ENCODE data around the gene TAF5L.
"Not testable (repeated sequence)": the region's sequence is repeated elsewhere in the genome, so short reads cannot be mapped to it uniquely, and the experiment has no call there.

Gene TAF5L

DNA sequence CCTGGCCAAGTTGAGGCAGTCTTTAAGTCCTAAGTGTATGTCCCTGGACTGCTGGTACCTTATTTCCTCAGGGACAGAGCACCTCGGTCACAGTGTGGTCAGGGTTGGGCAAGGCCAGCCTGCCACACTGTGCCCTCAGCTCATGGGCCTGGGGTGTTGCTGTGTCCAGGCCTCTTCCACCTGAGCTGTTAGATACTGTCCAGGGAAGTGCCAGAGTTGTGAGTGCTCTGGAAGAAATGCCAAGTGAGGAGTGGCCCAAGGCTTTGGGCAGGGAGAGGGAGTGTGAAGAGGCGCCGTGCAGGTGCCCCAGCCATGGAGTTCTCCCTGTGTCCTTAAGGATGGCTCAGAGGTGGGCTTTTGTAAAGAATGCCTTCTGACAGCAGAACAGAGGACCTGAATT, 15.4 kb upstream of the TAF5L start:
- no peak for DNase-seq

DNA sequence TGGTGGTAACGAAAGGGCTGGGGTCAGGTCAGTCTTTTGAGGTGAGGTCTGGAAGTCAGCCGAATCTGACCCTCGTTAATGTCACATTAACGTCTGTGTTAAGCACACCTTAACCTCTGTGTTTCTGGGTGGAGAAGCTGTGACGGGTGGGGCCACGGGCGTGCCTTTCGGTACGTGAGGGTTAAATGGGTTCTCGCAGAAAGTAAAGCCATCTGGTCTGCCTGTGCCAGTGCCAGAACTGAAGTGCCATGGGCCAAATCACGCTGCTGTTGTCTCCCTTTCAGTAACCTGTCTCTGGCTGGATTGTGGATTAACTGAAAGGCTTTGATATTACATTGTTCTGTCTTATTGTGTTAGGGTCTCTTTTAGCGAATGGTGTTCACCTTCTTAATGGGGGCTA, 14.5 kb upstream of the TAF5L start:
- no peak for DNase-seq

DNA sequence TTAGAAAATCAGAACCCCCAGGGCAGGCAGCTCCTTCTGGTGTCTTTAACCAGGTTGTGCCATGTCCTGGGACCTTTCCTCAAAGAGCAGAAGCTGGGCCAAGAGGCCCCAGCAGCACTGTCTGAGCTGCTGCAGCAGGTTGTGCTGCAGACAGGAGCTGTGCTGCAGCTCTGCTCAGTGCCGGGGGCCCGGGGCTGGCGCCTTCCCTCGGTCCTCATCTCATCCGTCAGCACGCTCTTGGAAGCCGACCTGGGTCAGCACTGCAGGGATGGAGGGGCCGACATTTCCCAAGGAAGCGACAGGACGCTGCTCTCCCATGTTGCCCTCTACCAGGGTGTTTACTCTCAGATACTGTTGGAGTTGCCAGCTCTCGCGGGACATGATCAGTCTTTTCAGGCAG, 11.8 kb upstream of the TAF5L start:
- no peak for DNase-seq

DNA sequence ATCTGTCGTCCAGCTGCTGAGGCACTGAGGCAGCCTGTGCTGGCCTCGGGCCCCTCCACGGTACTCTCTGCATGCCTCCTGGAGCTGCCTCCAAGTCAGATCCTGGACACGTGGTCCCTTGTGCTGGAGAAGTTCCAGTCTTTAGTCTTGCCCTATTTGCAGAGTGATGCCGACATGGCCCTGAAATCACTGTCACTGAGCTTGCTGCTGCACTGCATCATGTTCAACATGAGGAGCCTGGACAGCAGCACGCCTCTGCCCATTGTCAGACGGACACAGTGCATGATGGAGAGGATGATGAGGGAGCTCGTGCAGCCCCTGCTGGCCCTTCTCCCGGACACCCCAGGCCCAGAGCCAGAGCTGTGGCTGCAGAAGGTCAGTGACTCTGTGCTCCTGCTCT, 10.1 kb upstream of the TAF5L start:
- no peak for DNase-seq

DNA sequence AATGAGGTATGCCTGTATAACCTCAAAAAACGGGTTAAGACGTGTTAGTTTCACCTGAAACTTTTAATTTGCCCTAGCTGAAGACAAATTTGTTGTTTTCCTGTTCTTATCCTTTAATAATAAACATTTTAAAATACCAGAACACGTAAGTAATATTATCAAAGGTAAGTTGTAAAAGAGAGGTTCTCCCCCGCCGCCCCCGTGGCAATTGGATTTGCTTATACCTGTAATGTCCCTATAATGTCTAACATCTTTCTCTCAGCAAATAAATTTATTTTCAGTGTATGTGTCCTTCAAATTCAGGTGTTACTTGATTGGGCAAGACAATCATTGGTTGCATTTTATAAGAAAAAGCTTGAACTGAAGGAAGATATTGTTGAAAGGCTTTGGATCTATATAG, 6.0 kb upstream of the TAF5L start:
- no peak for DNase-seq

DNA sequence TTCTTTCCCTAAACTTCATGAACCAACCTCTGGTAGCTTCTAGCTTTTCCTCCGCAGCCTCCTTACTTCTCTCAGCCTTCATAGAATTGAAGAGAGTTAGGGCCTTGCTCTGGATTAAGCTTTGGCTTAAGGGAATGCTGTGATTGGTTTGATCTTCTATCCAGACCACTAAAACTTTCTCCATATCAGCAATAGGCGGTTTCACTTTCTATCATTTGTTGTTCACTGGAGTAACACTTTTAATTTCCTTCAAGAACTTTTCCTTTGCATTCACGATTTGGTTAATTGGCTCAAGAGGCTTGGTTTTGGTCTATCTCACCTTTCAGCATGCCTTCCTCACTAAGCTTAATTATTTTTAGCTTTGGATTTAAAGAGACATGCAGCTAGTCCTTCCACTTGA, 5.2 kb upstream of the TAF5L start:
- DNase-seq, result no peak

DNA sequence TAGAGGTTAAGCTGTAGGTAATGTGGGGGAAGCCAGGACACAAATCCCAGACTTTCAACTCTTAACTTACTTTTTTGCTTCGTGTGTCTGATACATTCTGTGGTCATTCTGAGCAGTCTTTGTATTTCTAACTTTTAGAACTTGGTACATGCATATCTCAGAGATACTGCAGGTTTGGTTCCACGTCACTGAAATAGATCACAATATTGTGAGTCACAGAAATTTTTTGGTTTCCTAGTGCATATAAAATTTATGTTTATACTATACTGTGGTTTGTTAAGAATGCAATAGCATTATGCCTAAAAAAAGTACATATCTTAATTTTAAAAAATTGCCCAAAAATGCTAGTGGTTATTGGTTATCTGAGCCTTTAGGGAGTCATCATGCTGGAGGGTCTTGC, 3.3 kb upstream of the TAF5L start:
- no peak for DNase-seq

DNA sequence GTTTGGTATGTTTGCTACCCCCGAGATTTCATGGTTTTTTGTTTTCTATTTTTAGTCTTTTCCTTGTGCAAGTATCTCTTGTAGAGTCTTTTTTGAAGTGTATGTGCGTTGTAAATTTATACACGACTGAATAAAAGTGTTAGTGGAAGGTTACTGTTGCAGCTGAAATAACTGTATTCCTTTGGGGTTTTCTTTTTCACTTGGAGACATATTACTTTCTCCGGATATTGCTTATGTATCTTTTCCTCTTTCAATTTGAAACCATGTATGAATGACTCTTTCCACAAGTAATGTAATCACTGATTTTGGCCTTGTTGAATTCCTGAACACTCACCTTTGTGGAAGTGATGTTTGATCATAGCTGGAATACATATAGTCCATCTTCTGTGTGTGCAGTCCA, 1.1 kb upstream of the TAF5L start:
- DNase-seq, result no peak

DNA sequence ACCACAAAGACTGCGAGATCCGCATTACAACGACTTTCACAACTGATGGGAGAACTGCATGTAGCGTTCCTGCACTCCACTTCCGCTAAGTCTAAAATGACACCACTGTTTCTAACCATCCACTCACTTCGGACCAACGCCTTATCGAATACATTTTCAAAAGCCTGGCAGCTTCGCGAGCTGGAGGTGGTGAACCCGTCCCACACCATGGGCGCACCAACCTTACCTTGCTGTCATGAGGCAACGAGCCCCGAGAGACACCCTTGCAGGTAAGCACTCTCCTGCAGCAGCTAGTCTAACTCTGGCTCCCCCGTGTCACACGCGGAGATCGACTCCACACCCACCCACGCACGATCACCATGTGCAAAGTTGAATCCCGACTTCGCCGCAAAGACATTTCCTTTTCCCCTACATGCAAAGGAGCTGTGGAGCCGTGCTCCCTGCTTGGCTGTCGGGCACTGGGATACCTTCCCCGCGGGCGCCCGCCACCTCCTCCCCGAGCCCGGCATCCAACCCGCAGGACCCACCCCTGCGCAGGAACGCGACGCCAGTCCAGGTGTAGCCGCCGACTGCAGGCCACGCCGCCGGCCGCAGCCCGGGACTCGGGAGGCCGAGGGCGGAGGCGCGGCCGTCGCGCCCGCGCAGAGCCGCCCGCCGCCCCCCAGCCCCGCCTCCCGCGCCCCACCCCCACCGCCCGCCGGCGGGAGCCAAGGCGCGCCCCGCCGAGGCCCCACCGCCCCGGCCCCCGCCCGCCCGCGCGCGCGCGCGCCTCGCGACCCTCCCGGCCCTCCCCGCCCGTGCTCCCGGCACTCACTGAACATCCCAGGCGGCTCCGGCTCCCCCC, 629 bp downstream of the TAF5L start:
- peak; percentile 81 for DNase-seq

DNA sequence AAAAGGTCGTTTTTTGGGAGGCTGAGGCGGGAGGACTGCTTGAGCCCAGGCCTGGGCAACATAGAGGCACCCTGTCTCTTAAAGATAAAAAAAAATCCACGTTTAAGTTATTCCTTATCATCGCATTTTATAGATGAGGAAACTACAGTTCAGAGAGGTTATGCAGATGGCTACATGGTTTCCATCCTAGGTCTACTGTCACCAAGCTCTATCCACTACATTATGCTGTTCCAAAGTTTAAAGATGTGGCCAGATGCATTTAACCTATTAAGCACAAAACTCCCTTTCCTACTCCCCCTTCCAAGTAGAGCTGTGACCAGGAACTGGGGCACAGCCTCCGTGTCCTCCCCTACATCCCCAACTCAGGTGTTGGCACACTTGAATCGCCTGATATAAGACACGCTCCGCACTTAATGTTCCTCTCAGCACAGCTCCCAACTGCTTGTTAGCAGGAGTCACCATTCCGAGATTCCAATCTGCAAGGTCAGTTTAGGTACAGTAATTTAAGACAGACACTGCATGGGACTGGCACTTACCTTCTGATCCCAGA, 1.3 kb downstream of the TAF5L start:
- no peak for DNase-seq

DNA sequence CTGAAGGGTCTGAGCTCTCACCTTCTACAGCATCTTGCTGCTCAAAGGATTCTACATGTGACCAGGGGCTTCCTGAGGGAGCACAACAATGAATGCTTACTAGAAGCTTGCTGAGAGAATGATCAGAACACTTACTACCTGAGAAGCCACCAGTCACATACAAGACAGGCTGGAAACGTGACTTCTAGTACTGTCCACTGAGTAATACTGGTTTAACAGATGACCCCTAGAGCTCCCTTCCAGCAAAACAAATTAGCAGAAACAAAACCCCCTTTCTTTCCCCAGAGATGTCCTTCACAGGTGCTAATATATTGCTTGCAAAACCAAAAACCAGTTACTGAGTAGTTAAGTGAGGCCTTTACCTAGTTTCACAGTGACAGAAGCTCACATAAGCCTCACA, 2.1 kb downstream of the TAF5L start:
- no peak for DNase-seq

DNA sequence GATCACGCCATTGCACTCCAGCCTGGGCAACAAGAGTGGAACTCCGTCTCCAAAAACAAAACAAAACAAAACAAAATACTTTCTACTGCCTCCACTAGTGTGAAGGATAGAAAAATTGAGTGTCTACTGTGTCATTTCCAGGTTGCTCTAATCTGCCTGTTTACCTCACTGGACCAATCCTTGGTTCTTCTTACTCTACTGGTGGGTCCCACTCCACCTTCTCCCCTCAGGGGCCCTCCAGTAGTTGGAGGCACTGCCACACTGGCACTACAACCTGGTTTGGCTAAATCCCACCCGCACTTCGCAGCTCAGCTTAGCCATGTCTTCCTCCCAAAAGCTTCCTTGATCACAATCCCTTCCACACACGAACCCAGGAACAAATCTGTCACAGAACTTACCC, 2.7 kb downstream of the TAF5L start:
- DNase-seq, result no peak

DNA sequence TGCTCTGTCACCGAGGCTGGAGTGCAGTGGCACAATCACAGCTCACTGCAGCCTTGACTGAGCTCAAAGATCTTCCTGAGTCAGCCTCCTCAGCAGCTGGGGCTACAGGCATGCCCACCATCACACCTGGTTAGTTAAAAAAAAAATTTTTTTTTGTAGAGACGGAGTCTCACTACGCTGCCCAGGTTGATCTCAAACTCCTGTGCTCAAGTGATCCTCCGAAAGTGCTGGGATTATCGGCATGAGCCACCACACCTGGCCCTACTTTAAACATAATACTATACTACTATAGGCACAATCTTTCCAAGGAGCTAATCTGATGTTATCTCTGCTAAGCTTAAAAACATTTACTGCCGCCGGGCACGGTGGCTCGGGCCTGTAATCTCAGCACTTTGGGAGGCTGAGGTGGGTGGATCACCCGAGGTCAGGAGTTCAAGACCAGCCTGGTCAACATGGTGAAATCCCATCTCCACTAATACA, 3.2 kb downstream of the TAF5L start:
- not testable (repeated sequence) for DNase-seq

DNA sequence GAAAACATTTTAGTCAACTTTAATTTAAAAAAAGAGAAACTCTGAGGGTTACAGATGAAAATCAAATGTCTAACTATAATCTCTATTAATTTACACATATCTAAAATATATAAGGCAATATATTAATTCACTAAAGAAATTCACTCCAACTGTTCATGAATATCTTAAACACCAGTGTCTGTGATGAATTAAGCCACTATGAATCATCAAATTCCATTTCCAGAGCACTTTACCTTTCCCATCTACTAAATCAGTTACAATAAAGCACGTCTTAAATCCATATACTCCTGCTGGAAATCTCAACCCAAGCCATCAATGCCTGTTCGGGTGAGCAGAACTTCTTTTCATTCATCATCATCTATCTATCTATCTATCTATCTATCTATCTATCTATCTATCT, 4.3 kb downstream of the TAF5L start:
- DNase-seq, result no peak

DNA sequence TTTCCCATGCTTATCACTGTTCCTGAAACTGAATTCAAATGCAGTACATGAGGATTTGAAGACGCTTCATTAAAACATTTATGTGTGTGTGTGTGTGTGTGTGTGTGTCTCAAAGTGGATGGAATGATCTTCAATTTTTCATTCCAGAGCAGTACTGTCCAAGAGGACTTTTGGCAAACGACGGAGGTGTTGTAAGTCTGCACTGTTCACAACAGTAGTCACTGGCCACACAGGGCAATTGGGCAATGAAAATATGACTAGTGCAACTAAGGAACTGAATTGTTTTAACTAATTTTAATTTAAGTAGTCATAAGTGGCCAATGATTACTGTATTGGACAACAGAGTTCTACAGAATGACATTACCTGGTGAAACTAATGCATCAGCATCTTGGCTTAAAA, 5.0 kb downstream of the TAF5L start:
- DNase-seq, result no peak

DNA sequence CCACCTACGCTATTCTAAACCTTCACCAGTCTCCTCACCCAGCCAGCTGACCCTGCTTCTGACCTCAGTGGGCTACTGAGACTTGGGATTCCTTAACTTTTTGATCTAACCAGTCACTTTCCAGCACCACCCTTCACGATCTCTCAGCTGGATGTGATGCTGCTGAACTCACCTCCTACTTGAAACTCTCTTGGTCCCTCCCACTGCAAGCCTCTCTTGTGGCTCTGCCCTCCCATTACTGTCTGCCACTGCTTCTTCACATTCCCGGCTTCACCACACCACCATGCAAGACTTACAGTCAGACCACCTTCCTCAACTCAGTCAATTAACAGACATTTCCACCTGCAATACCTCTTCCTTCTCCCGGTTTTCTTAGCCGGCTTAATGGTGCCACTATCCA, 6.3 kb downstream of the TAF5L start:
- DNase-seq, result no peak

DNA sequence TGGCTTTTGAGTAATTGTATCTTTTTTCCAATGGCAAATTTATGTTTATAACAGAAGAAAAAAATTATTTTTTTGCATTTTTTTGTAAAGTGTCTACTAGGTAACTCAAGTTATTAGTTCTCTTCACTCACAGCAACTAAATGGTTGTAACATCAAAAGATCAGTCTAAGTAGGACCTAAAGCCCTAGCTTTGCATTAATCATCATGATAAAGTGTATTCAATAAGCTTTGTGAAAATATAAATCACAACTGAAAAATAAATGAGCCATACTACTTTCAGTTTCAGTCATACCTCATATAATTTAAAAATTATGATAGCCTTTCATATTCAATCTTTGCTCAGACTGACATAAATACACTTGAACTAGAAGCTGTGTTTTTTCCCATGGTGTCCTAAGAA, 6.9 kb downstream of the TAF5L start:
- no peak for DNase-seq

DNA sequence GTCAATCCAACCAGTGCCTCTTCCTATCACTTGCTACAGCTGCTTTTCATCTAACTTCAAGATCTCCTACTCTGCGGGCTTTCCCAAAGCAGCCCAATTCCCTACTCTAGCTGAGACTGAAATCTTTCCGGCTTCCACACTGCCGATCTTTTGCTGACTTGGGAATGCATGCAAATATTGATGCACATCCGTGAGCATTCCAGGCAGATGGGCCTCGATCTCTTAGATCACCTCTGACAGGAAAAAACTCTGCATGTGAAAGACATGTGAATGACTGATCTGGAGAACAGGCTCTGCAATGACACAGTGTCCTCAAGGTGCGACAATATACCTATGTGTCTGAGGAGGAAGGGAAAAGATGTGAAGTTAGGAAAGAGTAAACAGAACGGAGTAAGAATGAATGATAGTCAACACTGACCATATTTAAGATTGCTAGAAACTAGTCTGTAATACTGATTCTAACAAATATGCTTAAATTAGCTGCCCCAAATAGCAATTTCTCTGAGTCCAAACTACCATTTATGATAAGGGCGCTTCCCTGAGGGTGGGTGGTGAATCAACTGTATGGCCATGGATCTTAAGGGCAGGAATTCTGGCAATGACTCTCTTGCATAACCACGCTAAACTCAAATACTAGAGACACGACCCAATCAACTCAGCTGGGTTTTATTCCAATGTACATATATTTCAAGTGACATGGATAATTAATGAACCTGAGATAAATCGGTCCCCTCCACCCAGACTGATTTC, 8.4 kb downstream of the TAF5L start:
- no peak for DNase-seq

DNA sequence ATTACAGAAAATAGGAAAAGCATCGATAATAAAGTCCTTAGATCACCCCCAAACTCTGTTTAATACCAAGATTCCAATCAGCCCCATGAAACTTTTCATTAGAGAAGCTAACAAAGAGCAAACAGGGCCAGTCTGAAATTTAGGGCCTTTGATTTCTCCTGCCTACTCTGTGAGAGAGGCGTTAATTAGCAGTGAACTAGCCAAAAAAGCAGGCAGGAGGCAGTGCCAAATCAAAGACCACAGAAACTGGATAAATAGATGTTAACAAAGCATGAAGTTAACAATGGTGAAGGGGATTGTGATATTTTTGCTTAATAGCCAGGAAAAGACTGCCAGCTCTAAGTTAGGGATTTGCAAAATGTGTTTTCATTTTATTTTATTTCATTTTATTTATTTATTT, 11.2 kb downstream of the TAF5L start:
- DNase-seq, result no peak

DNA sequence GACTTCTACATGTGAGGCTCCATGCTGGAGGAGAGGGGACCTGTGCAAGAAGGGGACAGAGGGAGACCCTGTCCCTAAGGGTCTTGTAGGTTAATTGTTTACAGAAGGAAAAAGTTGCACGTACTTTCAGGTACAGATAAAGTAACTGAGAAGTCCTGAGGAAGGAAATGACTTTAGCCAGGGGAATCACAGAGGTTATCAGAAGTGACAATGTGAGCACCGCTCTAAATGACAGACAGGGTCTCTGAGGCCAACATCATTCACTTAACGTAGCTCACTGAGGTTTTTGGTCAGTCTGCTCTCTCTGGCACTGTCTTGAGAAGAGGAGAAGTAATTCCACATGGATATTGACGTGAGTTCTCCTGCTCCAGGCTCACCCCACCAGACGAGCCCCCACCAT, 12.0 kb downstream of the TAF5L start:
- no peak for DNase-seq

DNA sequence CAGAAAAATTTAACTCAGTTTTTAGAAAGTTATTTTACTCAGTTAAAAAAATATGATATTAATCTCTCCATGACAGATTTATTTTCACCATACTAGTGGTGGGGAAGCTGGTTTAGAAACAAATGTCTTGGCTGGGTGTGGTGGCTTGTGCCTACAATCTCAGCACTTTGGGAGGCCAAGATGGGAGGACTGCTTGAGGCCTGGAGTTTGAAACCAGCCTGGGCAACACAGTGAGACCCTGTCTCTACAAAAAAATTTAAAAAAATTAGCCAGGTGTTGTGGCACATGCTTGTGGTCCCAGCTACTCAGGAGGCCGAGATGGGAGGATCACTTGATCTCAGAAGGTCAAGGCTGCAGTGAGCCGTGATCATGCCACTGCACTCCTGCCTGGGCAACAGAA, 17.3 kb downstream of the TAF5L start:
- DNase-seq, result no peak

DNA sequence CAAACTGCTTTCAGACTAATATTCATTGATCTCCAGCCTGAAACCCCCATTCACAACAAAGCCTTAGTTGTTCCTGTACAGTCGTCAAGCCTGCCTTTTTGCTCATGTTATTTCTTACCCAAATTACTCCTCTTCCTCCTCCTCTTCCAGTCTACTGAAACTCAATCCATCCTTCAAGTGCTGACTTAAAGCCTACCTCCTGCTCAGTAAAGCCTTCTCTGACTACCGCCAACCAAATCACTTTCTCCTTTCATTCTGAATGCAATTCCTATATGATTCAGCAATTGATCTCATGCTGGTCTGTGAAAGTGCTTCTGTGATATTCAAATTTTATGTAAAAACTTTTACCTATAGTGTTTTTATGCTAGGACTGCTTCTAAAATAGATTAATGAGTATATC, 18.6 kb downstream of the TAF5L start:
- no peak for DNase-seq

DNA sequence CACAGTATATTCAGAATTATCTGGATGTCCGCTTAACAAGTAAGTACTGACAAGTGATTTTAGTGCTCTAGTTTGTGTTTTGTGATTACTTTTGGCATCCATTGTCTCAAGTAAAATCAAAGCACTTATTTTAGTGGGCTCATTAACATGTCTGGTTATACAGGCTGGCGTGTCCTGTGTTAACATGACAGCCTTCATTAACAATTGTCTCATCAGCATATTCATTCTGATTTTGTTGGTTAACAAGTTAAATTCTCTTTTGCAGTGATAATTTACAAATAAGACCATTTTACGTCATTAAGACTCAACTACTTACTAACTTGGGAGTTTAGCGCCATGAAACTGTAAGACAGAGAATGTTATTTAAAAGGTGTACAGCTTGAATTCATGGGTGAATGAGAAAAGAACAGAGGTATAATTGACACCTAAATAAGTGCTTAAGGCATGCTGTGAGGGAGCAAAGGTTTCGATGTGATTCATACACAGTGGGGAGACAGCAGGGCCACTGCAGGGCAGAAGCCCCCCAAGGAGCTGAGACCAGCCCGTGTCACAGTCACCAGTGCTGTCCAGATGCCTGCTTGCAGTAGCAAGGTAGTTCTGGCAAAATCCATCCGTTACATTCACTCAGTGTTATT, 22.4 kb downstream of the TAF5L start:
- no peak for DNase-seq

DNA sequence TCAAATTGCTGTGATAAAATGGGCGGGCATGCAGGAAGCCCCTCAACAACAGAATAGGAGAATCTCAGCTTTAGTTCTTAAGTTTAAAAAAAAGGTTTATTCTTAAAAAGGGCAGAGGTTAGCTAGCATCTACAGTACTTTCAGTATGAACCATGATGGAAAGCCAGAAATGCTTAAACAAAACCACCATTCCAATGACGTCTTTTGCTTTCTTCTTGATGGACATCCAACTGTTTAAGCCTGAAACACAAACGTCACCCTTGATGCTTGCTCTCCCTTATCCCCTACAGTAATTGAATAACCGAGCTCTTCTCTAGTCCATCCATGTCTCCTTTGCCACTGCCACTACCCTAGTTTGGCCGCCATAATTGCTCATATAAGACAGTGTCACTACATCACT, 25.7 kb downstream of the TAF5L start:
- no peak for DNase-seq
